ENCODE measurements around the gene LAT.

GRCh38 chr16:28958216-28958615 lies 26.6 kb upstream of the LAT start:
- no peak for TF ChIP-seq USF2 (IDR thresholded peaks at IDR 0.05; ENCODE audit: low read depth, low read length)
- TF ChIP-seq CTCF (conservative IDR thresholded peaks at IDR 0.05; ENCODE audit: low read depth, low read length) = no peak
- TF ChIP-seq RCOR1 (IDR thresholded peaks at IDR 0.05; ENCODE audit: insufficient replicate concordance, low read length) = no peak
- no peak for TF ChIP-seq NFE2L2 (IDR thresholded peaks at IDR 0.05; ENCODE audit: low read depth, low read length)
- TF ChIP-seq CEBPB (IDR thresholded peaks at IDR 0.05; ENCODE audit: low read depth, low read length) = no peak
